GM21423 (cell line): Measurements from ENCODE around the gene PCYT2.
"Not testable (repeated sequence)": the region's sequence is repeated elsewhere in the genome, so short reads cannot be mapped to it uniquely, and the experiment has no call there.

Source experiments
- ATAC-seq: cut with Tn5 transposase; IDR thresholded peaks from one replicate; pipeline ENCODE4 v1.9.1; 2021; ENCODE audit warnings: mild to moderate bottlenecking, moderate library complexity; ENCODE audit not compliant: unreplicated experiment

Gene PCYT2

DNA sequence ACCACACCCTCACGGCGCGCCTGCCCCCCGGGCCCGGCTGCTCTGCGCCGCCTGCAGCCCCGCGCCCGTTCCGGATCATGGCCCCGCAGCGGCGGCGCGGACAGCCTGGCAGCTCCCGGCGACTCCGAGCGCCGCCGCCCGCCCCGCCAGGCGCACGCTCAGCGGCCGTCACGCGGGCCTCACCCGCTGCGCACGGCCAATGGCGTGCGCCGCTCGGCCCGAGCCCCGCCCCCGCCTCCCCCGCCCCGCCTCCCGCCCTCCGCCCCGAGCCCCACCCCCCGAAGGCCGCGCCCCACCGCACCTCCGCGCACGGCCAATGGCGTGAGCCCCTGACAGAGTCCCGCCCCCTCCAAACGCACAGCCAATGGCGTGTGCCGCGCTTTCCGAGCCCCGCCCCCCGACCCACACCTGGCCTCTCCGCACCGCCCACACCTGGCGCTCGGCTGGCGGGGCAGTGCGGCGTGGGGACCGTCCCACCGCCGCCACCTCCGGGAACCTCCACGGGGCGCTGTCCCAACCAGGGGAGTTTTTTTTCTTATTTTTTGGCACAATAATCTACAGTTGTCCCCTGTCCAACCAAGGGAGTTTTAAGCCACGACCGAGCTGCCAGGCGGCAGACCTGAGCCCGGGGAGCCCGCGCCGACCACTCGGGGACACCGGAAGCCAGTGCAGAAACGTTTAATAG lies at the start of gene PCYT2:
Gene PCYT2, minus strand, starts transcription at position 123 of the 685 bp plus-strand sequence. Its CDS starts 44 bp downstream, at position 79.
- ATAC-seq = peak; percentile 72

DNA sequence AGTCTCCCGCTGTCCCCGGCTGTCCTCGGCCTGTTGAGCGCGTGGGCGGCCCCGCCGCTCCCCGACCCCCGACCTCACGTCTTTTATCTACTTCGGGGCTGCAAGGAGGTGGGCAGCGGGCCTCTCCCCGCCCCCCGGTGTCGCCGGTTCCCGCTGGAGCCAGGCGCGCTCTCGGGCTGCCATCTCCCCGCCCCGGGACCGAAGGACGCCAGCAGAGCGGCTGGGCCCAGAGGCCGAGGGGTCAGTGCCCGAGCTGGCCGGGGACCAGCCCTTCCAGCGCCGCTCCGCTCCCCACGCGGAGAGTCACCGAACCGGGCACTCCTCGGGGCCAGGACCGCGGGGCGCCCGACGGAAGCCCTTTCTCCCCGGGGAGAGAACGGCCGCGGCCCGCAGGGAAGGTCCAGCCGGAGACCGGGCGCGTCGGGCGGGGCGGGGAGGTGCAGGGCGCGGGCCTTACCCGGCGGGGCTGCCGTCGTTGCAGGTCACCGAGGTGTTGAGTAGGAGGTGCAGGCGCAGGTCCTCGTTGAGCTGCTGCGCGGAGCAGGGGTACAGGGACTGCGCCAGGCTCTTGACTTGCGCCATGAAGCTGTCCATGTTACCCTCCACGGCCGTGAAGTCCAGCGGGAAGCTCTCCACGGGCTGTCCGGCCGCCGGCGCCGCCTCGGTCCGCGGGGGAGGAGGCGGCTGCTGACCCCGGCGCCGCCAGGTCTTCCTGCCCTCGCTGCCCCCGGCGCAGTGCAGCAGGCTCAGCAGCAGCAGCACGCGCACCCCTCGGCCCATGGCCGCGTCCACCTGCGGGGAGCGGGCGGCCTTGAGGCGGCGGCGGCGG lies 49.1 kb upstream of the PCYT2 start:
- ATAC-seq = no peak

DNA sequence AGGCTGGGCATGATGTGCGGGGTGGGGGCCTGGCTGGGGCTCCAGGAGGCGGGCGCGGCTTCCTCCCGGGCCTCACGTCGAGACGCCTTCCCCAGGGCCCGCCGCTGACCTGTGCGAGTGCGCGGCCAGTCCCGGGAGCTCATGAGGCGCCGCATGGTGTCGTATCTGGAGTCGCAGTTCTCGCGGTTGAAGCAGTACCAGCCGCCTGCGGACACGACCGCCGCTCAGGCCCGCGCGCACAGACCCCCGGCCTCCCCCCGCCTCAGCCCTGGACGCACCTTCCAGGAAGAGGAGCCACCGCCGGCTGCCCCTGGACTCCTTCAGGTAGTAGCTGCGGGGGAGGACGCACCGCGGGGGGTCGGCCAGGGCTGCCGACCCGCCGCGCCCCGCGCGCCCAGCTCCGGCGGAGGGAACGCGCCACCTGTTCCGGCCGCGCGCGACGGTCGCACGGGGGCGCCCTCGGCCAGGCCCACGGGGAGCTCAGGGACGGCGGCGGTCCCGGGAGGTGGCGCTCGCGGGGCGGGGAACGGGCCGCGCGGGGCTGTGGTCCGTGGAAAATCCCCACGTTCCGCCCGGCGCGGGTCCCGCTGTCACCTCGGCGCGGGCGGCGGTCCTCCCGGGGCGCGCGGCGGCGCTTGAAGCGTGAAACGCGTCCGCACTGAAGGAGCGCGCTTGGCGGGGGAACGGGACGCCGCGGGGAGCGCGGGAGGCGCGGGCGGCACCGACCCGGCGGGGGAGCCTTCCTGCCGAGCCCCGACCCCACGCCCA lies 48.3 kb upstream of the PCYT2 start:
- no peak for ATAC-seq

DNA sequence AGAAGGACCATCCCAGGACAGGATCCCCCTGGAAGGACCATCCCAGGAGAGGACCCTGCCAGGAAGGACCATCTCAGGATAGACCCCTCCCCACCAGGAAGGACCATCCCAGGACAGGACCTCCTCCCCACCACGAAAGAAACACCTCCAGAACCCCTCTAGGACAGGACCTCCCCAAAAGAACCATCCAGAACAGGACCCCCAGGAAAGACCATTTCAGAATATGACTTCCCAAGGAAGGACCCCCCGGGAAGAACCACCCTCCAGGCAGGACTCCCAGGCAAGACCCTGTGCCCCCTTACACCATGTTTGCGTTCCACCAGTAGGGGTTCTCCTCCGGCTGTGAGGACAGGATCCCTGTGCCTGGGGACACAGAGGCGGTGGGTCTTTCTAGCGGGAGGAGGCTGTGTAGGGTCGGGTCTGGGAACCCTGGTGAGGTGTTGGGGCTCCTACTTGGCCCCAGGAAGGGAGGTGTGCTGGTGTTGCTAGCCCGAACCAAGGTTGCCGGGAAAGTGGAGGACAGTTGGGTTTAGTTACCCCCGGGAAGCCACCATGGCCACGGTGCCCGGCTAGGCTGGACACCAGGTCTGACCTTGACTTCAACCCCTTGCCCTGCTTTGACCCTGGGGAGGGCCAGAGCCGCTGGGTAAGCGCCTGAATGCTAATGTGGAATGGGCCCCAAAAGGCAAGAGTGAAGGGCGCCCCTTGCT lies 47.6 kb upstream of the PCYT2 start:
- no peak for ATAC-seq

DNA sequence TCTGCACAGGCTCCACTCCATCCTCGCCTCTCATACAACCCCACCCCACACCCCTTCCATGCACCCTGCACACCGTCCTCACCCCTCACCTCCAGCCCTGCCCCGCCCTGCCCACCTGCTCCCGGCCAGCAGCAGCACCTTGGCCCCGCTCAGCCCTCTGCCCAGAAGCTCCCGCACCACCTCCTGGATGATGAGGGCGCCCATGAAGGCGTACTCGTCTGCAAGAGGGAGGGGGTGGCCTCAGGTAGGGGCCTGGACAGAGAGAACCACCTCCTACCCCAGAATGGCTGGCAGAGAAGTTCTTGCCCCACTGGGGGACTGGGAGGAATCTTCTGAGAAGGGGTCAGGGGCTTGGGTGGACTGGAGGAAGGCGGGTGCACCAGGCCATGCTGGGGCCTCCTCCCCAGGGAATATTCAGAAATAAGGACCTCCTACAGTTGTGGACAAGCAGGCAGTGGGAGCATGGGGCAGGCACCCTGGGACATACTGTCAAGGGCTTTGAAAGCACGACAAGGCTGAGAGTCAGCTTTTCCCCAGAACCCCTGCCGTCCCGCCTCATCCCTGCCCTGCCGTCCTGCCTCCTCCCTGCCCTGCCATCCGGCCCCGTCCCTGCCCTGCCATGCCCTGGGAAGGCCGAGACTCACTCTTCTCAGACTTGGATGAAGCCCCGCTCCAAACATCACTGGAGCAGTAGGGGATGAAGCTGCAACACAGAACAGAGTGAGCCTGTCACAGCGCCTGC lies 46.7 kb upstream of the PCYT2 start:
- no peak for ATAC-seq

DNA sequence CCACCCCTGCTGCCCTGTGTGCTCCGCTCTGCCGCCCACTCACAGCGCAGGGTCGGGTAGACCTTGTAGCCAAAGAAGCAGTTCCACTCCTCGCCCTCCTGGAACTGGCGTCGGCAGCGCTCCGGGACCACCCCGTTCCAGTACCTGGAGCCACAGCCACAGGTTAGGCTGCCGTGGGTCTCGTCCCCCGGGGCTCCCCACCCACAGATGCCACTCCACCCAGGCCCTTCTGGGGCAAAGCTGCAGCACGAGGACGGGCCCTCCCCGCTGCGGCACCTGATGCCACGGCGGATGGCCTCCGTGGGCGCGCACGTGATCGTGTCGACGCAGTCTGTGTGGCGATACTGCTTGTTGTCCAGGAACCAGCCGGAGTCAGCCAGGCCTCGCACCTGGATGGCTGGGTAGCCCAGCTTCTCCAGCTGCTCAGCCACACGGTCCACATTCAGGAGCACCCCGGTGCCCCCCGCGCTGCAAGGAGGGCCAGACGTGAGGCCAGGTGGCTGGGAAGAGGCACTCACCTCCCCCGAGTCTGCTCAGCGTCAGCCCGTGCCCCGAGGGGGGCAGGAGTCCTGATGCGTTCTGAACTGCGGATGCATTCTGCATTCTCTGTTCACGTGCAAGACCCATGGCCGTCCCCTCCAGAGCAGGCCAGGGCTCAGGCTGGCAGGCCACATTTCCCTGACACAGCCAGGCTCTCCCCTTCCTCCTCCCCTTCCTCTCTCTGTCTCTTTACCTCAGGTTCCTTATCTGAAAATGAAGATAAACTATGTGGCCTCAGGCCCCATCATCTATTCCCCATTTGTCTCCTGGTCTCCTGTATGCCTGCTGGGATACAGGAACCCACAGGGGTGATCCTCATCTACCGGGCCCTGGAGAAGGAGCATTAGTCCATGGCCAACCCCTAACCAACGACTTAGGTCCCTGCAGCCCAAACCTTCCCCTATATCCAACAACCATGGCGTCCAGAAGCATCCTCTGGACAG lies 45.7 kb upstream of the PCYT2 start:
- no peak for ATAC-seq

DNA sequence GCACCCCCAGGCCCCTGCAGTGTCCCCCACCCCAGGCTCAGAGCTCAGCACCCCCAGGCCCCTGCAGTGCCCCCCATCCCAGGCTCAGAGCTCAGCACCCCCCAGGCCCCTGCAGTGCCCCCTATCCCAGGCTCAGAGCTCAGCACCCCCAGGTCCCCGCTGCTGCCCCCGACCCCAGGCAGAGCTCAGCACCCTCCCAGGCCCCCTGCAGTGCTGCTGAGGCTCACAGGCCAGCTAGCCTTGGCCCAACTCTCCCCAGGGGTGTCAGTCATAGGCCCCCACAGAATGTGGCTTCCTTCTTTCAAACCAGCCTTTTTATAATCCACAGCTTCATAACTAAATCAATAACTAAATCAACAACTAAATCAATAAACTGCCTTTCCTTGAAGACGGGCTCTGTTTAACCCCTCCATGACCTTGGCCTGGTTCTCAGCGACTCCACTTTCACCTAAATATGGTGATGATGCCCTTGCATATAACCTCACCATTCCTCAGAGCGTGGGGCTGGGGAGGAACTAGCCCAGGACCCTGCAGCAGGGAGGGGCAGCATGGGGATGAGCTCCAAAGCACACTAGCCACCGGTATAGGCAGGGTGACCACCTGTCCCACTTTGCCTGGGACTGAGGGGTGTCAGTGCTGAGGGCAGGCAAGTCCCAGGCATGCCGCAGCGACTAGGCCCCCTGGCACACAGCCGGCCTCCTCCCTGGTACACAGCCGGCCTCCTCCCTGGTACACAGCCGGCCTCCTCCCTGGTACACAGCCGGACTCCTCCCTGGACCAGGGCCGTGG lies 44.8 kb upstream of the PCYT2 start:
- ATAC-seq = no peak

DNA sequence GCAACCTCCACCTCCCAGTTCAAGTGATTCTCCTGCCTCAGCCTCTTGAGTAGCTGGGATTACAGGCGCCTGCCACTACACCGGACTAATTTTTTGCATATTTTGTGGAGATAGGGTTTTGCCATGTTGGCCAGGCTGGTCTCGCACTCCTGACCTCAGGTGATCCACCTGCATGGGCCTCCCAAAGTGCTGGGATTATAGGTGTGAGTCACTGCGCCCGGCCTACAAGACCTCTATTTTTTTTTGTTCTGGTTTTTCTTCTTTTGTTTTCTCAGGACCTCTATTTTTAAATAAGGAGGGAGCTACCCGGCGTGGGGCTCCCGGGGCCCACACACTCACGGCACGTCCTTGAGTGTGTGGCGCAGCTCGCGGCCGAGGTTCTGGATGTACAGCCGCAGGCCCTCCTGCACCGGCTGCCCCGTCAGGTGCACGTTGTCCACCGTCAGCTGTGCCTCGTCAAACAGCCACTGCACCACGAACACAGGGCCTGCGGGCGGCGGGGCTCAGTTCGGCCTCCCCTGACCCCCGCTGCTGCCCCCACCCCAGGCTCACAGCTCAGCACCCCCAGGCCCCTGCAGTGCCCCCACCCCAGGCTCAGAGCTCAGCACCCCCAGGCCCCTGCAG lies 44.0 kb upstream of the PCYT2 start:
- ATAC-seq = no peak

DNA sequence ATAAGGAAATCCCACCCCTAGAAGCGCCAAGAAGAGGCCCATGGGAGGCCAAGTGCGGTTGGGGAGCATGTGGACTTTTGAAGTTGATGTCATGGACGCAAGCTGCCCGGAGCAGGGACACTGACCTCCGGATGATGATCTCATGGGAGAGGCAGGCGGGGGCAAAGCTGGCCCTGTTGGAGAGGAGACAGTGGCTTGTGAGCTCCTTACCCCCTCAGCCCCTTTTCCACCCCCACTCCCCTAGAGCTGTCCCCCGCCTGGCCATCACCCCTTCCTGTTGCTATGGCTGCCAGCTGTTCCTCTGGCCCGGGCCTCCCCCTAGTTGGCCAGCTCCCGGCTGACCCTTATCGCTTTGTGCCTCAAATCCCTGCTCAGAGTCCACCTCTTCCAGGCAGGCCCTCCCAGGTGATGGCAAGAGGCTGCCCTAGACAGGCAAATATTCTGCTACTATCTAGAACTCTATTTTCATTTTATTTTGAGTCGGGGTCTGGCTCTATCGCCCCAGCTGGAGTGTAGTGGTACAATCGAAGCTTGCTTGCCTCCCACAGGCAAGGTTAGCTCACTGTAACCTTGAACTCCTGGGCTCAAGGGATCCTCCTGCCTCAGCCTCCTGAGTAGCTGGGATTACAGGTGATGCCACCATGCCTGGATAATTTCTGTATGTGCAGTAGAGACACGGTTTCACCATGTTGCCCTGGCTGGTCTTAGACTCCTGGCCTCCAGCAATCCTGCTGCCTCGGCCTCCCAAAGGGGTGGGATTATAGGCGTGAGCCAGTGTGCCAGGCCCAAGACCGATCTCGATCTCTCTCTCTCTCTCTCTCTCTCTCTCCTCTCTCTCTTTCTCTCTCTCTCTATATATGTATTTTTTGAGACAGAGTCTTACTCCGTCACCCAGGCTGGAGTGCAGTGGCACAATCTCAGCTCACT lies 43.2 kb upstream of the PCYT2 start:
- no peak for ATAC-seq

DNA sequence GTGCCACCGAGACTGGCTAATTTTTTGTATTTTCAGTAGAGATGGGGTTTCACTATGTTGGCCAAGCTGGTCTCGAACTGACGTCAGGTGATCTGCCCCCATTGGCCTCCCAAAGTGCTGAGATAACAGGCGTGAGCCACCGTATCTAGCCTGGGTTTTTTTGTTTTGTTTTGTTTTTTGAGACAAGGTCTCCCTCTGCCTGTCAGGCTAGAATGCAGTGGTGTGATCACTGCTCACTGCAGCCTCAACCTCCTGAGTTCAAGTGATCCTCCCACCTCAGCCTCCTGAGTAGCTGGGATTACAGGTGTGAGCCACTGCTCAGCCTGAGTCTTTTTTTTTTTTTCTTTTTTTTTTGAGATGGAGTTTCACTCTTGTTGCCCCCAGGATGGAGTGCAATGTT lies 42.2 kb upstream of the PCYT2 start:
- not testable (repeated sequence) for ATAC-seq

DNA sequence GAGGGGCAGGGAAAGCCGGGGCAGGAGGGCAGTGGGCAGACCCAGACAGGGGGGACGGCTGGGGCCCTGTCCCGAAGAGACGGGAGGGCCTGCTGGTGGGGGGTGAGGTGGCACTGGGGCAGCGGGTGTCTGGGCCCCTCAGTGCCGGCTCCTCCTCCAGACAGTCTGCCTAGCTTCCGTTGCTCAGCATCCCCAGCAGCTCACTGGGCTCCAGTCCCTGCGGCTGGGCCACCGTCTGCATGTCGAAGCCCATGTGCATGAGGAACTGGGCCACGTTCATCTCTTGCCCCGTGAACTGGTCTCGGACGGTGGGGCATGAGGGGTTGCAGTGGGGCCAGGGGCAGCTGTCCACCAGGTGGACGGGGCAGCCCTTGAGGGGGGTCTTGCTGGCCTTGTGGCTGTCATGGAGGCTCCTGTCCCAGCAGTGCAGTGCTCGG lies 41.6 kb upstream of the PCYT2 start:
- ATAC-seq = no peak

DNA sequence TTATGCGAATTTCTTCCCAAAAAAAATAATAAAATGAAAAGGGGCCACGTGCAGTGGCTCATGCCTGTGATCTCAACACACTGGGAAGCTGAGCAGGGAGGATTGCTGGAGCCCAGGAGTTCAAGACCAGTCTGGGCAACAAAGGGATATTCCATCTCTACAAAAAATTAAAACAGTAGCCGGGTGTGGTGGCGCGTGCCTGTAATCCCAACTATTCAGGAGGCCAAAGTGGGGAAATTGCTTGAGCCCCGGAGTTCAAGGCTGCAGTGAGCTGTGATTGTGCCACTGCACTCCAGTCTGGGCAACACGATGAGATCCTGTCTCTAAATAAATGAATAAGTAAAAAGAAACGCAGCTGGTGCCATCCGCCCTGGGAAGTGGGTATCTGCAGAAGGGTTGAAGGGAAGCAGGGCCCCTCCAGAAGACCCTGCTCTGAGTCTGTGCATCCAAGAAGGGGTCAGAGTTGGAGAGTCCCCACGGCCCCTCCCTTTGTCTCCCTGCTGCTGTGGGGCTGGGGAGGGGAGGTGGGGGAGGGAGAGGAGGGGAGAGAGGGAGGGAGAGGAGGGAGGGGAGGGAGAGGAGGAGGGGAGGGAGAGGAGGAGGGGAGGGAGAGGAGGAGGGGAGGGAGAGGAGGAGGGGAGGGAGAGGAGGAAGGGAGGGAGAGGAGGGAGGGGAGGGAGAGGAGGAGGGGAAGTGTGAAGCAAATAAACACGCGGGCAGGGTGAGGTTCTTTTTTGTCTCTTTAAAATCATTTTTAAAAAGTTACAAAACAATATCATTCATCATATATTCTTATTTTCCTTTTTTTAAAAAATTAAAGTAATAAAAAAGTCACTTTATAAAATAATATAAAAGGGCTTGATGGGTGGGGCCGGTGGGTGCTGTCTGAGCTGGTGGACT lies 40.8 kb upstream of the PCYT2 start:
- no peak for ATAC-seq

DNA sequence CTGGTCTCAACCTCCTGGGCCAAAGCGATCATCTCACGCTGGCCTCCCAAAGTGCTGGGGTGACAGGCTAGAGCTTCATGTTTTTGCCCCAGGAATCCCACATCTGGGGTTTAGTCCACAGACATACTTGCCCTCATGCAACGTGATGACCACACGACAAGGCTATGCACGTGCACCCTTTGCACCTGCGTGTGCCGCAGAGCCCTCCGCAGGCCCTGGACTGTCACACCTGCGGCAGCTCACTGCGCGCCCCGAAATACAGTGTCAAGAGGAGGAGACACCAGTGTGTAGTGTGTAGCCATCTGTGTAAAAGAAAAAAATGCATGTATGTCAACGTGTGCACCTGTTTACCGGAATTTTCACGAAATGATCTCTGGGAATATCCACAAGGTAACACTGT lies 39.3 kb upstream of the PCYT2 start:
- ATAC-seq = no peak

DNA sequence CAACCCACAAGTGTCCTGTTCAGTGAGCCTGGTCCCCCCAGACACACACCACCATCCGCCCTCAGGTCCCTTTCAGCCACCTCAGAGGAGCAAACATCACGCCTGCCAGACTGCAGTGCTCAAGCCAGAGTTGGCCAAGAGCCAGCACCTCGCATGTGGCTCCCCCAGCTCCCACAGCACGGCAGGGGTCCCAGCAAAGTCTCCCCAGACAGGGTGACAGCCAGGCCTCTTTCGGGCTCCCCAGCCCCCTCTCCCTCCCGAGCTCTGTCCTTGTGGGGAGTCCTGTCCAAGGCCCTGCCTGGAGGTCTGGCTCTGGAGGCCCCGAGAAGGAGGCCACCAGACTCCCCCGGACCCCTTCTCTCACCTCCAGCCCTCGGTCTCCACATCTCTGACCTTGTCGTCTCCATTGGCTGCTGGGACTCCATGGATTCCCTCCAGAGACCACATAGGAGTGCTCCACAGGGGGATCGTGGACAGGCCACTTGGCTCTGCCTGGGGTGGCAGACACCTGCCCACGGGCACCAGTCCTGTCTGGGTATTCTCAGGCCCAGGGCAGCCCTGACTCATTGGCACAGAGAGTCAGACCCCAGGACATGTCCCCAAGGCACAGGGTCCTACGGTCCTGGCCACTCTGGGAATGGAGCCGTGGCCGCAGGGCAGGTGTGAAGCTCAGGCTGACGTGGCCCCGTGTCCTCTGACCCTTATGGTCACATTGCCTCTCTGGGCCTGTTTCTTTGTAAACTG lies 37.6 kb upstream of the PCYT2 start:
- ATAC-seq = no peak

DNA sequence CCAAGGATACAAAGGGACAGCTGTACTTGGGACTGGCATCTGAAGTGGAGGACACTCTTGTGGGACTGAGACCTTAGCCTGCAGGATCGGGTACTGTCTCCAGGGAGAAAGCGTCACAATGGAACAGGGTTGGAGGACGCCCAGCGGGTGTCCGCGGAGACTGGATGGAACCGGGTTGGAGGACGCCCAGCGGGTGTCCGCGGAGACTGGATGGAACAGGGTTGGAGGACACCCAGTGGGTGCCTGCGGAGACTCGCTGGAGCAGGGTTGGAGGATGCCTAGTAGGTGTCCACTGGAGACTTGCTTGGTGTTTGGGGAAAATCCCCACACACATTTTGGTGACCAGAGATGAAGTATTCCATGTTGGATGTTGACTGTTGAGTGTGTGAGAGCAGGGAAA lies 36.0 kb upstream of the PCYT2 start, which contains the start of gene MYADML2:
Gene MYADML2, minus strand, starts transcription at position 45 of the 400 bp plus-strand sequence. CDS start 5,492 bp downstream, outside the sequence.
- no peak for ATAC-seq
